ENCODE results near the gene BRD3OS. TPM values are rescaled to one million over a fixed set of nuclear protein-coding genes. Genes with fewer than 3 reads are reported as not detected.

Gene BRD3OS
- total and polyA plus RNA-seq, 2 of the 13 experiments (the other 11 are each of a cell fraction or from before 2014, with no cell fraction given): 4.9 to 5.7 TPM

- peak; percentile 57 for TF ChIP-seq ELF1 (CRISPR knock-in tag; IDR thresholded peaks at IDR 0.05)
- no peak for TF ChIP-seq PTBP1 (IDR thresholded peaks at IDR 0.05; ENCODE audit: low read depth, low read length, poor library complexity, severe bottlenecking)
- TF ChIP-seq ZNF556 (CRISPR knock-in tag; IDR thresholded peaks at IDR 0.05; ENCODE audit: borderline replicate concordance): 0 out of 2 replicates have a peak, but pooled peaks have one; percentile 26
- peak; percentile 43; the same call in 1 of the 2 replicates for TF ChIP-seq PHF8 (CRISPR knock-in tag; IDR thresholded peaks at IDR 0.05)
- TF ChIP-seq ZNF34 (CRISPR knock-in tag; IDR thresholded peaks at IDR 0.05; ENCODE audit: borderline replicate concordance): no peak
- peak; percentile 40; the same call in 1 of the 2 replicates for TF ChIP-seq RBFOX2 (IDR thresholded peaks at IDR 0.05; ENCODE audit: low read depth, low read length)
- TF ChIP-seq ATF4 (CRISPR knock-in tag; IDR thresholded peaks at IDR 0.05): no peak
- no peak for TF ChIP-seq HDAC1 (CRISPR knock-in tag; IDR thresholded peaks at IDR 0.05)
- TF ChIP-seq ARNTL (CRISPR knock-in tag; IDR thresholded peaks at IDR 0.05): no peak
- no peak for TF ChIP-seq HNF4A (CRISPR knock-in tag; IDR thresholded peaks at IDR 0.05)
- peak; percentile 62 for TF ChIP-seq ZNF687 (CRISPR knock-in tag; IDR thresholded peaks at IDR 0.05)
- TF ChIP-seq KDM4B (CRISPR knock-in tag; IDR thresholded peaks at IDR 0.05): no peak; the same call in 1 of the 2 replicates
- no peak for TF ChIP-seq ZNF251 (CRISPR knock-in tag; IDR thresholded peaks at IDR 0.05)
- TF ChIP-seq ATAD3A (CRISPR knock-in tag; IDR thresholded peaks at IDR 0.05): no peak
- no peak for TF ChIP-seq YY1 (IDR thresholded peaks at IDR 0.05; ENCODE audit: insufficient read depth, insufficient replicate concordance, low read depth, low read length)
Measured at GRCh38 chr9:134025606-134026541, 593 bp downstream of the BRD3OS start (continued).
